ENCODE results near the gene GGT6.

DNA sequence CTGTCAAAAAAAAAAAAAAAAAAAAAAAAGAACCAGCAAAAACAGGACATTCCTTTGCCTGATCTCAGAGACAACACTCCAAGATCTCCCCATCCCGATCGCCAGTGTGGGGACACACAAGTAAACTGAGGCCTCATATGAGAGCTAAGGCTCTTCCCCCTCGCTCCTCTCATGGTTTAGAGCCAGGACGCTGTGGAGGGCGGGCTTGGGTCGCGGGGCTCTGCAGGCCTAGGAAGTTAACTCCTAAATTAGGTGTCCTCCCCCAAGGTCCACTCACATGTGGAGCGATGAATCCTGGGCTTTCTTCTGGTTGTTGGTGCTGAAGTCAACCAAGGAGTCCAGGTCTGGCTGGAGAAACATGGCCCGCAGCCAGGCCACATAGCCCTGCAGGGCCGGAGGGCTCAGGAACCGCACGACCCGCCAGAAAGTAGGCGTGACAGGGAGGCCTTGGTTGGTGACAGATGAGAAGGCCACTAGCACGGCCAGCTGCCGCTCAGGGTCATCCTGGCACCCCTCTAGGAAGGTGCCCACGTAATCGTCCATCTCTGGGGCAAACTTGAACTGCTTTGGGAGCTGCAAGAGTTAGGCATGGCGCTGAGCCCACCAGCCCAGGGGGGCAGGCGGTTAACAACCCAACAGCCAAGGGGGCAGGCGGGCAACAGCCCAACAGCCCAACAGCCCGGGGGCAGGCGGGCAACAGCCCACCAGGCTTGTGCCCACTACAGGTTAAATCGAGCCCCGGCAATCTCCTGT lies 10.4 kb downstream of the GGT6 start:
- TF ChIP-seq CTCF (IDR thresholded peaks at IDR 0.05), result no peak
- TF ChIP-seq POLR2A (IDR thresholded peaks at IDR 0.05), result no peak
- no peak for TF ChIP-seq POLR2AphosphoS5 (IDR thresholded peaks at IDR 0.05)
